OCI-LY1 (cell line): ENCODE results near the gene LMX1B.

Source experiments
- H2AFZ ChIP-seq: fragments of 200-600 bp; sonication (generic), shearing (Covaris generic); 2 replicates; pipeline ENCODE4 v1.6.0; 2014; ENCODE audit warnings: antibody characterized with exemption, mild to moderate bottlenecking, low read length
- H3F3A ChIP-seq: fragments of 200-600 bp; sonication (generic), shearing (Covaris generic); 2 replicates; pipeline ENCODE4 v1.6.0; 2014; ENCODE audit warnings: mild to moderate bottlenecking, antibody characterized with exemption, low read length, moderate library complexity; ENCODE audit not compliant: insufficient read depth
- H3K27ac ChIP-seq: fragments of 200-600 bp; sonication (generic); 2 replicates; pipeline ENCODE4 v1.5.1; 2014; ENCODE audit warnings: low read length, mixed run types, mild to moderate bottlenecking, low read depth; ENCODE audit not compliant: poor library complexity, severe bottlenecking
- H3K27me3 ChIP-seq: fragments of 200-600 bp; sonication (generic); 2 replicates; pipeline ENCODE4 v1.6.0; 2014; ENCODE audit warnings: antibody characterized with exemption, mild to moderate bottlenecking, low read length, moderate library complexity; ENCODE audit not compliant: insufficient read depth
- H3K36me3 ChIP-seq: fragments of 200-600 bp; sonication (generic); 2 replicates; pipeline ENCODE4 v1.6.1; 2014; ENCODE audit warnings: mild to moderate bottlenecking, antibody characterized with exemption, low read length, moderate library complexity, mixed read lengths; ENCODE audit not compliant: insufficient read depth
- H3K4me1 ChIP-seq: fragments of 200-600 bp; sonication (generic); 2 replicates; pipeline ENCODE4 v1.5.1; 2014; ENCODE audit warnings: mild to moderate bottlenecking, low read length, moderate library complexity; ENCODE audit not compliant: insufficient read depth, severe bottlenecking
- H3K4me2 ChIP-seq: fragments of 200-600 bp; sonication (generic), shearing (Covaris generic); 2 replicates; pipeline ENCODE4 v1.6.1; 2014; ENCODE audit warnings: low read length
- H3K4me3 ChIP-seq: fragments of 200-600 bp; sonication (generic); 2 replicates; pipeline ENCODE4 v1.5.1; 2014; ENCODE audit warnings: low read length, low read depth, mild to moderate bottlenecking, mixed read lengths; ENCODE audit not compliant: poor library complexity, severe bottlenecking
- H3K79me2 ChIP-seq: fragments of 200-600 bp; shearing (Covaris generic); 2 replicates; pipeline ENCODE4 v1.6.1; 2016; ENCODE audit warnings: mixed run types, low read length, mixed read lengths; ENCODE audit not compliant: insufficient read depth
- H3K9ac ChIP-seq: fragments of 200-600 bp; sonication (generic), shearing (Covaris generic); 2 replicates; pipeline ENCODE4 v1.6.1; 2014; ENCODE audit warnings: mild to moderate bottlenecking, low read length, mixed read lengths
- H3K9me2 ChIP-seq: fragments of 200-600 bp; sonication (generic), shearing (Covaris generic); 2 replicates; pipeline ENCODE4 v1.6.1; 2014; ENCODE audit warnings: low read depth, mild to moderate bottlenecking, low read length, mixed read lengths
- H3K9me3 ChIP-seq: fragments of 200-600 bp; shearing (Covaris generic); 2 replicates; pipeline ENCODE4 v1.6.1; 2014; ENCODE audit warnings: low read length, mixed read lengths
- H4K20me1 ChIP-seq: fragments of 200-600 bp; sonication (generic), shearing (Covaris generic); 2 replicates; pipeline ENCODE4 v1.6.0; 2016; ENCODE audit warnings: mild to moderate bottlenecking, low read length; ENCODE audit not compliant: insufficient read depth
- CTCF ChIP-seq: fragments of 200-600 bp; sonication (generic), shearing (Covaris generic); IDR thresholded peaks from 2 replicates; pipeline ENCODE4 v1.5.1; 2017; ENCODE audit warnings: mild to moderate bottlenecking, antibody characterized with exemption, low read length, moderate library complexity, mixed read lengths
- EZH2 ChIP-seq: fragments of 200-600 bp; sonication (generic), shearing (Covaris generic); IDR thresholded peaks from 2 replicates; pipeline ENCODE4 v1.8.0; 2017; ENCODE audit warnings: borderline replicate concordance, mixed run types, mild to moderate bottlenecking, antibody characterized with exemption, low read length, moderate library complexity, mixed read lengths

Gene LMX1B

GRCh38 chr9:126584611-126585010 is 29.1 kb upstream of the LMX1B start:
- H3K27ac ChIP-seq, result no peak overlapping the region
- H3K27me3 ChIP-seq, result no peaks in the 10 kb centered on the region
- no peaks in the 10 kb centered on the region for H3K9me2 ChIP-seq
- no peak overlapping the region for H3K4me3 ChIP-seq
- H3K4me1 ChIP-seq, result no peaks in the 10 kb centered on the region
- H2AFZ ChIP-seq, result no peak overlapping the region
- no peaks in the 10 kb centered on the region for H3K36me3 ChIP-seq
- H4K20me1 ChIP-seq, result no peaks in the 10 kb centered on the region
- no peaks in the 10 kb centered on the region for H3K79me2 ChIP-seq
- H3K9ac ChIP-seq, result no peak overlapping the region
- H3K4me2 ChIP-seq, result no peak overlapping the region
- H3K9me3 ChIP-seq, result no peaks in the 10 kb centered on the region
- no peaks in the 10 kb centered on the region for H3F3A ChIP-seq
- TF ChIP-seq CTCF, result no peak

DNA sequence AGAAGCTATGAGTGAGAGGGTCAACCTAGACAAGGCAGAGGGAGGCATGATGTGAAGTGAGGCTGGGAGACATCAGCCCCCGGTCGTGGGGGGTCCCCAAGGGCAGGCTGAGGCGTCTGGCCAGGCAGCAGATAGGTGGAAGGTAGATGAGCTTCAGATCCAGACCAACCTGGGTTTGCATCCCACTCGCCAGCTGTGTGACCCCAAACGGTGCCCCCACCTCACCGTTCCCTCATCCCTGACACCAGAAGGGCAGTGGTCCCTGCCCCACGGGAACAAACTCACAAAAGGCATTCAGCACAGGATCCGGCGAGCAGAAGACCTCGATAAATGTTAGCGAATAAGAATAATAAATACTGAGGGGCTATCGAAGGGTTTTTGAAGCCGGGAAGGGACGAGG is 27.5 kb upstream of the LMX1B start:
- no peaks in the 10 kb centered on the region for H3K79me2 ChIP-seq
- H3K27ac ChIP-seq, result no peak overlapping the region
- no peak overlapping the region for H2AFZ ChIP-seq
- H3K36me3 ChIP-seq, result no peaks in the 10 kb centered on the region
- no peak overlapping the region for H3K9ac ChIP-seq
- no peak overlapping the region for H3K4me2 ChIP-seq
- H3K9me2 ChIP-seq, result no peaks in the 10 kb centered on the region
- H3K9me3 ChIP-seq, result no peaks in the 10 kb centered on the region
- no peaks in the 10 kb centered on the region for H3F3A ChIP-seq
- H3K4me3 ChIP-seq, result no peak overlapping the region
- TF ChIP-seq CTCF (no peak), EZH2 (no peak)
- no peaks in the 10 kb centered on the region for H3K27me3 ChIP-seq
- H3K4me1 ChIP-seq, result no peaks in the 10 kb centered on the region
- H4K20me1 ChIP-seq, result no peaks in the 10 kb centered on the region

DNA sequence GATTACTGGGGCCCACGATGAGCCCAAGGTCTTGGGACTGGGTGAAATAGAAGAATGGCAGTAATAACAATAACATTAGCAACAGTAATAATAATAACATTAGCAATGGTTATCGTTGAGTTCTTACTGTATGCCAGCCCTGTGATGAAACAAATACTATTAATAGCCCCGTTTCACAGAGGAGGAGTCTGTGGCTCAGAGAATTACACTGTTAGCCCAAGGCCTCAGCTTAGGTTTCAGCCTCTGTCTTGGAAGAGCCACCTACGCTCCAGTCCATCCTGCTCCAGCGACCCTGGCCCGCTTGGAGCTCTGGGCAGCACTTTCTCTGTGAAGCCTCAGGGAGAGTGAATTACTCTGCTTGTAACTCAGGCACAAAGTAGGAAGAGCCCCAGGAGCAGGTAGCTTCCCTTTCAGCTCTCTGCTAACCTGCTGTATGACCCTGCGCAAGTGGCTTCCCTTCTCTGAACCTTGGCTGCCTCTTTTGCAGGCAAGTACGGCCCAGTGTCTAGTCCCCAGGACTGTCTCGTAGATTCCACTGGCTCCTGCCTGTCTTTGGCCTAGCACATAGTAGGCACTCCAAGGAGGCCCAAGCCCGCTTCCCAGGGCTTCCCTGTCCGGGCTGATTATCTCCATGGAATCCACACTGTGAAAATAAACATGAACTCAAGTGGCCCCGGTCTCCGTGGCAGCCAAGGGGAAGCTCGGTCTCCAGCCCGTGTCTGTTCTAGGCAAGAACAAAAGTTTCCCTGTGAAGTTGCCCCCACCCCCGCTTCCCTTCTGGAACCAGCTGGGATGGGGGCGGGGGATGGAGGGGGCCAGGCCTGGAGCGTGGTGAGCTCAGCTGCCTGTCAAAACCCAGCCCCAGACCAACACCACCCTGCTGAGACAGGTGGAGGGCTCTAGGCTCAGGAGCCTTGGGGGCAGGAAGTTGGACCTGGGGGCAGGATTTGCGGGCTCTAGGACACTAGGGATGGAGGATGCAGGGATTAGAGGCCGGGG is 26.2 kb upstream of the LMX1B start:
- Histone ChIP-seq H3F3A (no peaks in the 10 kb centered on the region), H3K9me3 (no peaks in the 10 kb centered on the region), H3K9me2 (no peaks in the 10 kb centered on the region), H3K79me2 (no peaks in the 10 kb centered on the region), H3K27me3 (no peaks in the 10 kb centered on the region), H3K9ac (no peak overlapping the region), H3K4me2 (no peak overlapping the region), H4K20me1 (no peaks in the 10 kb centered on the region), H3K27ac (no peak overlapping the region), H3K4me1 (no peaks in the 10 kb centered on the region), H2AFZ (no peak overlapping the region), H3K36me3 (no peaks in the 10 kb centered on the region), H3K4me3 (no peak overlapping the region)
- TF ChIP-seq EZH2 (no peak), CTCF (no peak)
